Endodermal cell (in vitro differentiated cells): Measurements from ENCODE around the gene SULT1A2. TPM values are rescaled to one million over a fixed set of nuclear protein-coding genes. Genes with fewer than 3 reads are reported as not detected.

Experiments
- DNase-seq: peaks from one replicate; pipeline ENCODE4 v3.0.0-alpha.2; 2017
- H3K27ac ChIP-seq: 2 replicates; pipeline ENCODE4 v1.5.1; 2013; ENCODE audit warnings: mild to moderate bottlenecking, low read depth, low read length, moderate library complexity
- H3K27me3 ChIP-seq: 2 replicates; pipeline ENCODE4 v1.6.1; 2013; ENCODE audit warnings: mild to moderate bottlenecking, low read length, moderate library complexity; ENCODE audit not compliant: insufficient read depth, control insufficient read depth, poor library complexity, severe bottlenecking
- H3K36me3 ChIP-seq: 2 replicates; pipeline ENCODE4 v1.7.0; 2013; ENCODE audit warnings: mild to moderate bottlenecking, low read length, moderate library complexity; ENCODE audit not compliant: control insufficient read depth, insufficient read depth
- H3K4me1 ChIP-seq: one replicate; pipeline ENCODE4 v1.7.0; 2013; ENCODE audit warnings: low read length; ENCODE audit not compliant: control insufficient read depth, insufficient read depth
- H3K4me3 ChIP-seq: 2 replicates; pipeline ENCODE4 v1.5.1; 2013; ENCODE audit warnings: mild to moderate bottlenecking, low read length, moderate library complexity
- H3K9ac ChIP-seq: 2 replicates; pipeline ENCODE4 v1.6.1; 2013; ENCODE audit warnings: mild to moderate bottlenecking, low read length, moderate library complexity; ENCODE audit not compliant: poor library complexity, severe bottlenecking; ENCODE audit errors: extremely low read depth
- H3K9me3 ChIP-seq: 2 replicates; pipeline ENCODE4 v1.6.1; 2013; ENCODE audit warnings: mild to moderate bottlenecking, low read length, moderate library complexity; ENCODE audit not compliant: control insufficient read depth
- H3K27ac Mint-ChIP-seq: 2 replicates; pipeline ENCODE4 v1.8.0; 2020; ENCODE audit warnings: mixed read lengths
- H3K27me3 Mint-ChIP-seq: 2 replicates; pipeline ENCODE4 v1.8.0; 2021; ENCODE audit warnings: mild to moderate bottlenecking, mixed read lengths; ENCODE audit not compliant: insufficient read depth
- H3K36me3 Mint-ChIP-seq: 2 replicates; pipeline ENCODE4 v1.8.0; 2020; ENCODE audit warnings: low read depth, mixed read lengths
- H3K4me1 Mint-ChIP-seq: 2 replicates; pipeline ENCODE4 v1.8.0; 2020; ENCODE audit warnings: mixed read lengths
- H3K4me3 Mint-ChIP-seq: 2 replicates; pipeline ENCODE4 v1.8.0; 2020; ENCODE audit warnings: mild to moderate bottlenecking, moderate library complexity, mixed read lengths
- H3K9me3 Mint-ChIP-seq: 2 replicates; pipeline ENCODE4 v1.8.0; 2020; ENCODE audit warnings: mild to moderate bottlenecking, mixed read lengths
- WGBS, 2 experiments: methylation state at CpG; one replicate each; pipeline versions ENCODE4 v1.1.5 to v1.1.7; 2013; ENCODE audit warnings: missing lambda C conversion rate in 2 of 2, mixed read lengths in 1 of 2; ENCODE audit not compliant: insufficient coverage in 1 of 2, insufficient read length in 1 of 2; 5-methylcytosine and 5-hydroxymethylcytosine counted together
- total RNA-seq, 2 donors: library from RNA; stranded (reverse); fragmentation: NEBNext Ultra II Directional in 1 of 2; extraction: Animal tissue kit (Norgen Biotek cat#: 25700) in 1 of 2; gene quantifications; 2 replicates in 1 of 2; 3 replicates in 1 of 2; pipeline ENCODE4 v1.2.1, GENCODE V29; 2021
- TF ChIP-seq, protein P1 (sequence below): fragments of 200-600 bp; sonication (generic); conservative IDR thresholded peaks from 2 replicates; pipeline ENCODE4 v1.5.0; 2021; ENCODE audit warnings: antibody characterized with exemption, mild to moderate bottlenecking

The SULT1A2 gene
- total RNA-seq, 2 donors from 2014 or later = 0.29 to 1.9 TPM

DNA sequence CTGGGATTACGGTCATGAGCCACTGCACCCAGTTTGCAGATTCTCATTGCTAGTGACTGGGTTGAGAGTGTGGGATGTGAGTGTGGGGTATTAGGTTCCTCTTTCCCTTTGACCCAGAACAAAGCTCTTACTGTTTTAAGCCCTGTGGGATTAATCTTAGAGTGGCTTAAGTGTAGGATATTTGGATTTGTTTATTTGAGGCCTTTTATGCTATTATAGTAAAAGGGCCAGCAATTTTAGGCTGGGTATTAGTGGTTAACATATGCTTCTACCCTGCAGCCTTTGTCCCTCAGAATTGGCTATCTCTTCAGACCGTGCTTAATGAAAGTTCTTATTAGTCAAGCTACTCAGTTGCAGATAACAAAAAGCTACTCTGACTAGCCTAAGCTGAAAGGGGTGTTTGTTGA is 39.9 kb downstream of the SULT1A2 start:
- no peaks in the 10 kb centered on the region for H3K4me1 ChIP-seq
- no peak overlapping the region for H3K9ac ChIP-seq
- H3K36me3 Mint-ChIP-seq = peaks cover 28% of the 10 kb centered on the region
- H3K4me1 Mint-ChIP-seq = peaks cover 6% of the 10 kb centered on the region
- H3K9me3 ChIP-seq = no peaks in the 10 kb centered on the region
- no peaks in the 10 kb centered on the region for H3K27me3 ChIP-seq
- 100% methylated on average over 1 to 2 of the region's 2 CpGs for whole genome bisulfite sequencing, 2 experiments
- peaks cover 4% of the 10 kb centered on the region for H3K27me3 Mint-ChIP-seq
- H3K4me3 Mint-ChIP-seq = no peak overlapping the region
- peaks cover 8% of the 10 kb centered on the region for H3K9me3 Mint-ChIP-seq
- DNase-seq = no peak
- no peak overlapping the region for H3K27ac ChIP-seq
- TF ChIP-seq, protein P1, sequence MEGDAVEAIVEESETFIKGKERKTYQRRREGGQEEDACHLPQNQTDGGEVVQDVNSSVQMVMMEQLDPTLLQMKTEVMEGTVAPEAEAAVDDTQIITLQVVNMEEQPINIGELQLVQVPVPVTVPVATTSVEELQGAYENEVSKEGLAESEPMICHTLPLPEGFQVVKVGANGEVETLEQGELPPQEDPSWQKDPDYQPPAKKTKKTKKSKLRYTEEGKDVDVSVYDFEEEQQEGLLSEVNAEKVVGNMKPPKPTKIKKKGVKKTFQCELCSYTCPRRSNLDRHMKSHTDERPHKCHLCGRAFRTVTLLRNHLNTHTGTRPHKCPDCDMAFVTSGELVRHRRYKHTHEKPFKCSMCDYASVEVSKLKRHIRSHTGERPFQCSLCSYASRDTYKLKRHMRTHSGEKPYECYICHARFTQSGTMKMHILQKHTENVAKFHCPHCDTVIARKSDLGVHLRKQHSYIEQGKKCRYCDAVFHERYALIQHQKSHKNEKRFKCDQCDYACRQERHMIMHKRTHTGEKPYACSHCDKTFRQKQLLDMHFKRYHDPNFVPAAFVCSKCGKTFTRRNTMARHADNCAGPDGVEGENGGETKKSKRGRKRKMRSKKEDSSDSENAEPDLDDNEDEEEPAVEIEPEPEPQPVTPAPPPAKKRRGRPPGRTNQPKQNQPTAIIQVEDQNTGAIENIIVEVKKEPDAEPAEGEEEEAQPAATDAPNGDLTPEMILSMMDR = no peak
- no peak overlapping the region for H3K4me3 ChIP-seq
- no peak overlapping the region for H3K27ac Mint-ChIP-seq
- peaks cover 9% of the 10 kb centered on the region for H3K36me3 ChIP-seq

DNA sequence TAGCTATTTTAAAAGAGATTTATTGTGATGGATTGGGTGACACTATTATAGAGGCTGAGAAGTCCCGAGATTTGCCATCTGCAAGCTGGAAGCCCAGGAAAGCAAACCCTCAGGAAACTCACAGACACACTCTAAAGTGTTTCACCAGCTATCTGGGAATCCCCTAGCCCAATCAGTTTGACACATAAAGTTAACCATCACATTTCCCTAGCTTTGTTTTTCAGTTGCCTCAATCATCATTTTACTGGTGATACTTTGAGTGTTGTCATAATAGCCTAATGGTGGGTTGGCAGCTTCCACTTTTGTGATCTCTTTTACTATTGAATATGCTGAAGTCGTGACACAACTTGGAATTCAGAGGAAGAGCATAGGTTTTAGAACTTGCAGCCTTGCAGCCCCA is 41.3 kb downstream of the SULT1A2 start:
- no peaks in the 10 kb centered on the region for H3K4me1 Mint-ChIP-seq
- TF ChIP-seq, protein P1 = no peak
- no peak overlapping the region for H3K27ac ChIP-seq
- peaks cover 7% of the 10 kb centered on the region for H3K9me3 Mint-ChIP-seq
- H3K36me3 Mint-ChIP-seq = peaks cover 24% of the 10 kb centered on the region
- H3K4me3 ChIP-seq = no peak overlapping the region
- H3K27me3 Mint-ChIP-seq = peaks cover 4% of the 10 kb centered on the region
- no peaks in the 10 kb centered on the region for H3K9me3 ChIP-seq
- WGBS, 2 experiments = 88 to 89% methylated on average over 1 to 2 of the region's 2 CpGs
- H3K27ac Mint-ChIP-seq = no peak overlapping the region
- H3K4me3 Mint-ChIP-seq = no peak overlapping the region
- peaks cover 9% of the 10 kb centered on the region for H3K36me3 ChIP-seq
- no peak overlapping the region for H3K9ac ChIP-seq
- H3K4me1 ChIP-seq = no peaks in the 10 kb centered on the region
- no peaks in the 10 kb centered on the region for H3K27me3 ChIP-seq
- DNase-seq = no peak

DNA sequence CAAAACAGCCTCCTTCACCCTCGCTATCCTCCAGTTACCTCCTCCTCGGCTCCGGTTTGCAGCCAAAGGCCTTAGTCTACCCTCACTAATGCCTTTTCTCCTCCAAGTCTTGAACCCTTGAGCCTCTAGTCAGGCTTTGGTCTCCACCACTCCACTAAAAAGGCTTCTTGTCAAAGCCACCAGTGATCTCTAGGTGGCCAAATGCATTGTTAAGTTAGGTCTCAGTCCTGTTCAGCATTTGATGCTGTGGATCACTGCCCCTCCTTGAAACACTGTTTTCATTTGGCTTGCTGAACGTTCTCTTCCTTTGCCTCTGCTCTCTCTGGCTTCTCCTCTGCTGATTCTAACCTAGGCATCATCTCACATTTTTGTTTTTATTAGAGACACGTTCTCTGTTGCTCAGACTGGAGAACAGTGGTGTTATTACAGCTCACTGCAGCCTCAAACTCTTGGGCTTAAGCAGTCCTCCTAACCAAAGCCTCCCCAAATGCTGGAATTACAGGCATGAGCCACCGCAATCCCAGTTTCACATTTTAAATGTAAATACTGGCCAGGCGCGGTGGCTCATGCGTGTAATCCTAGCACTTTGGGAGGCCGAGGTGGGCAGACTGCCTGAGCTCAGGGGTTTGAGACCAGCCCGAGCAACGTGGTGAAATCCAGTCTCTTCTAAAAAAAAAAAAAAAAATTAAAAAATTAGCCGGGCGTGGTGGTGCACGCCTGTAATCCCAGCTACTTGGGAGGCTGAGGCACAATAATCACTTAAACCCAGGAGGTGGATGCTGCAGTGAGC is 42.0 kb downstream of the SULT1A2 start:
- peak overlapping the region; percentile 72 for H3K4me3 ChIP-seq
- peaks cover 9% of the 10 kb centered on the region for H3K36me3 ChIP-seq
- TF ChIP-seq, protein P1 = no peak
- no peak for DNase-seq
- H3K27me3 ChIP-seq = no peaks in the 10 kb centered on the region
- Mint-ChIP-seq H3K4me1 (no peaks in the 10 kb centered on the region), H3K27ac (no peak overlapping the region), H3K4me3 (peak overlapping the region; percentile 80), H3K9me3 (peaks cover 7% of the 10 kb centered on the region), H3K36me3 (peaks cover 22% of the 10 kb centered on the region), H3K27me3 (peaks cover 4% of the 10 kb centered on the region)
- WGBS, 2 experiments = 83 to 91% methylated on average over 12 to 15 of the region's 15 CpGs
- H3K9ac ChIP-seq = no peak overlapping the region
- H3K9me3 ChIP-seq = no peaks in the 10 kb centered on the region
- H3K27ac ChIP-seq = no peak overlapping the region
- no peaks in the 10 kb centered on the region for H3K4me1 ChIP-seq
